Measurements from ENCODE around the gene MB21D2.

GRCh38 chr3:192843119-192843518, 74.5 kb downstream of the MB21D2 start:
- TF ChIP-seq GATA2 (IDR thresholded peaks at IDR 0.05; ENCODE audit: low read depth, low read length): no peak
- TF ChIP-seq GATA3 (IDR thresholded peaks at IDR 0.05; ENCODE audit: low read depth, low read length): no peak

Measured in SH-SY5Y (cell line).